ENCODE data around the gene WBP2NL.

DNA sequence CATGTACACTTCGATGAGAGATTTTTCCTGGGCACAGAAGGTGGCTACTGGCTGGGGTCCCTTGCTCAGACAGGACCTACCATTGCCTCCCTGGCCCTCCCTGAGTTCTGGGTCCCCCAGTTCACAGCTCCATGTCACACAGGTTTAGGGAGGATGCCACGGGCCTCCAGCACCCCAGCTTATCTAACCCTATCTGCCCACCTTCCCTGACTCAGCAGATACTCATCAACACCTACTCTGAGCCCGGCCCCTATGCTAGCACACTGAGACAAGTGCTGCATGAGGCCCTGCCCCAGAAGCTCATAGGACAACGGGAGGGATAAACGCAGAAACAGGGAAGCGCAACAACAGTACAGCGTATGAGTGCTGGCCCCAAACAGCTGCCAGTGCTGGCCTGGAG is 62.5 kb downstream of the WBP2NL start:
- TF ChIP-seq, protein P1, sequence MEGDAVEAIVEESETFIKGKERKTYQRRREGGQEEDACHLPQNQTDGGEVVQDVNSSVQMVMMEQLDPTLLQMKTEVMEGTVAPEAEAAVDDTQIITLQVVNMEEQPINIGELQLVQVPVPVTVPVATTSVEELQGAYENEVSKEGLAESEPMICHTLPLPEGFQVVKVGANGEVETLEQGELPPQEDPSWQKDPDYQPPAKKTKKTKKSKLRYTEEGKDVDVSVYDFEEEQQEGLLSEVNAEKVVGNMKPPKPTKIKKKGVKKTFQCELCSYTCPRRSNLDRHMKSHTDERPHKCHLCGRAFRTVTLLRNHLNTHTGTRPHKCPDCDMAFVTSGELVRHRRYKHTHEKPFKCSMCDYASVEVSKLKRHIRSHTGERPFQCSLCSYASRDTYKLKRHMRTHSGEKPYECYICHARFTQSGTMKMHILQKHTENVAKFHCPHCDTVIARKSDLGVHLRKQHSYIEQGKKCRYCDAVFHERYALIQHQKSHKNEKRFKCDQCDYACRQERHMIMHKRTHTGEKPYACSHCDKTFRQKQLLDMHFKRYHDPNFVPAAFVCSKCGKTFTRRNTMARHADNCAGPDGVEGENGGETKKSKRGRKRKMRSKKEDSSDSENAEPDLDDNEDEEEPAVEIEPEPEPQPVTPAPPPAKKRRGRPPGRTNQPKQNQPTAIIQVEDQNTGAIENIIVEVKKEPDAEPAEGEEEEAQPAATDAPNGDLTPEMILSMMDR (IDR thresholded peaks at IDR 0.05) = no peak
- no peak for TF ChIP-seq POLR2A (IDR thresholded peaks at IDR 0.05)
